ENCODE data around the gene PBX3. TPM values are rescaled to one million over a fixed set of nuclear protein-coding genes. Genes with fewer than 3 reads are reported as not detected.

Gene PBX3
- total RNA-seq, 1 donor from 2014 or later, result 37.6 TPM

DNA sequence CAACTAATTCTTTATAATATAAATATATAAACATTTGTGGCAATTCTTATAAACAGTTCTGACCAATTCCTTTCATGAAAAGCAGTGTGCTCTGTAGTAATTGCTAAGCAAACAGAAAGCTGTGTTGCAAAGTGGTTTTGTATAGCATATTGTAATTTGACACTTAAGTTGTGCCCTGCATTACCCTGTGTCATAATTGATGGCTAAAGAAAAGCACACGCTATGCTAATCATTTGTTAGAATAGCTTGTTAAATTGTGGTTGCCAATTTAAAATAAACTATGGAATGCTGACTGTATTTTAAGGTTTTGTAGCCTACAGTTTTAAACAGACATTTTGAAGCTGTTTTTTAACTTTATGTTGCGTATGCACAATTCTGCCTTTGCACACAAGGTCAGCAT lies 140.0 kb downstream of the PBX3 start:
- no peak overlapping the region for H3K27ac Mint-ChIP-seq (ENCODE audit: unreplicated experiment)
- no peaks in the 10 kb centered on the region for H3K36me3 Mint-ChIP-seq (ENCODE audit: low read depth, unreplicated experiment)
- peaks cover 2% of the 10 kb centered on the region for H3K27me3 Mint-ChIP-seq (ENCODE audit: unreplicated experiment)
- peaks cover 7% of the 10 kb centered on the region for H3K4me1 Mint-ChIP-seq (ENCODE audit: unreplicated experiment)
- TF ChIP-seq, protein P1, sequence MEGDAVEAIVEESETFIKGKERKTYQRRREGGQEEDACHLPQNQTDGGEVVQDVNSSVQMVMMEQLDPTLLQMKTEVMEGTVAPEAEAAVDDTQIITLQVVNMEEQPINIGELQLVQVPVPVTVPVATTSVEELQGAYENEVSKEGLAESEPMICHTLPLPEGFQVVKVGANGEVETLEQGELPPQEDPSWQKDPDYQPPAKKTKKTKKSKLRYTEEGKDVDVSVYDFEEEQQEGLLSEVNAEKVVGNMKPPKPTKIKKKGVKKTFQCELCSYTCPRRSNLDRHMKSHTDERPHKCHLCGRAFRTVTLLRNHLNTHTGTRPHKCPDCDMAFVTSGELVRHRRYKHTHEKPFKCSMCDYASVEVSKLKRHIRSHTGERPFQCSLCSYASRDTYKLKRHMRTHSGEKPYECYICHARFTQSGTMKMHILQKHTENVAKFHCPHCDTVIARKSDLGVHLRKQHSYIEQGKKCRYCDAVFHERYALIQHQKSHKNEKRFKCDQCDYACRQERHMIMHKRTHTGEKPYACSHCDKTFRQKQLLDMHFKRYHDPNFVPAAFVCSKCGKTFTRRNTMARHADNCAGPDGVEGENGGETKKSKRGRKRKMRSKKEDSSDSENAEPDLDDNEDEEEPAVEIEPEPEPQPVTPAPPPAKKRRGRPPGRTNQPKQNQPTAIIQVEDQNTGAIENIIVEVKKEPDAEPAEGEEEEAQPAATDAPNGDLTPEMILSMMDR (IDR thresholded peaks at IDR 0.05; ENCODE audit: unreplicated experiment), result no peak
- H3K4me3 Mint-ChIP-seq (ENCODE audit: unreplicated experiment), result no peak overlapping the region
- no peak for DNase-seq (ENCODE audit: low spot score)
- H3K9me3 Mint-ChIP-seq (ENCODE audit: unreplicated experiment), result no peaks in the 10 kb centered on the region

DNA sequence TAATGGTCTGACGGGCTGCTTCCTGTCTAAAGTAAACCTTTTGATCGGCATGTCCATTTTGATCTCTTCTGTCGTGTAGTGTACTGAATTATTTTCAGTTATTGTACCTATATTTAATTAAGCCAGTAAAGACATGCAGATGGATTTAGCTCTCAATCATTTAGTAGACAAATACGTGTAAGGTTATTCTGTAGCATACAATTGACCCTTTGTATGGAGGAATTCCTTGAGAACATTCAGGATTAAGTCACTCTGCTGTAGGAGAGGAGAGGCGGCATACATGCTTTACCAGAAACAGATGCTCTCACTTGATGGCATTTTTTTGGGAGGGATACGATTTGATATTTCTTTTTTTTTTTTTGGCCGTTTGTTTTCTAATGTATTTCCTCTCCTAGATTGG lies 141.0 kb downstream of the PBX3 start:
- H3K4me1 Mint-ChIP-seq (ENCODE audit: unreplicated experiment), result peaks cover 7% of the 10 kb centered on the region
- no peak overlapping the region for H3K4me3 Mint-ChIP-seq (ENCODE audit: unreplicated experiment)
- TF ChIP-seq, protein P1 (IDR thresholded peaks at IDR 0.05; ENCODE audit: unreplicated experiment), result no peak
- H3K27ac Mint-ChIP-seq (ENCODE audit: unreplicated experiment), result no peak overlapping the region
- H3K27me3 Mint-ChIP-seq (ENCODE audit: unreplicated experiment), result peaks cover 2% of the 10 kb centered on the region
- H3K9me3 Mint-ChIP-seq (ENCODE audit: unreplicated experiment), result no peaks in the 10 kb centered on the region
- H3K36me3 Mint-ChIP-seq (ENCODE audit: low read depth, unreplicated experiment), result no peaks in the 10 kb centered on the region
- no peak for DNase-seq (ENCODE audit: low spot score)

DNA sequence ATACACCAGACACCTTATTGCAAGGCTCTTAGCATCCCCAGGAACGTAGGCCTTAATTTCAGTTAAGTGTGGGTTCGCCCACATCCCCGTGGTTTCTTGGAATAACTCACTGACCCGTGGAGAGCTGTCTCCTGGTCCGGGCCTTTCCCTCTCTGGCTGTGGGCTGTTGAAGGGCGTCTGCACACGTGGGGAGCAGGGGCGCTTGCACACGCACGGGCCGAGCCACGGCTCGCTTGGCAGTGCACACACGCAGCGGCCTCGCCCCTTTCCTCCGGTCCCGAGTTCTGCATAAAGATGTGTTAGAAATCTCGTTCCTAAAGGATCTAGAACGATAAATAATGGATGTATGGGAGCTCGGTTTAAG lies 141.9 kb downstream of the PBX3 start:
- peaks cover 7% of the 10 kb centered on the region for H3K4me1 Mint-ChIP-seq (ENCODE audit: unreplicated experiment)
- H3K27ac Mint-ChIP-seq (ENCODE audit: unreplicated experiment), result no peak overlapping the region
- no peaks in the 10 kb centered on the region for H3K9me3 Mint-ChIP-seq (ENCODE audit: unreplicated experiment)
- peak; percentile 11 for DNase-seq (ENCODE audit: low spot score)
- H3K4me3 Mint-ChIP-seq (ENCODE audit: unreplicated experiment), result peak overlapping the region; percentile 90
- TF ChIP-seq, protein P1 (IDR thresholded peaks at IDR 0.05; ENCODE audit: unreplicated experiment), result no peak
- no peaks in the 10 kb centered on the region for H3K36me3 Mint-ChIP-seq (ENCODE audit: low read depth, unreplicated experiment)
- peaks cover 2% of the 10 kb centered on the region for H3K27me3 Mint-ChIP-seq (ENCODE audit: unreplicated experiment)

DNA sequence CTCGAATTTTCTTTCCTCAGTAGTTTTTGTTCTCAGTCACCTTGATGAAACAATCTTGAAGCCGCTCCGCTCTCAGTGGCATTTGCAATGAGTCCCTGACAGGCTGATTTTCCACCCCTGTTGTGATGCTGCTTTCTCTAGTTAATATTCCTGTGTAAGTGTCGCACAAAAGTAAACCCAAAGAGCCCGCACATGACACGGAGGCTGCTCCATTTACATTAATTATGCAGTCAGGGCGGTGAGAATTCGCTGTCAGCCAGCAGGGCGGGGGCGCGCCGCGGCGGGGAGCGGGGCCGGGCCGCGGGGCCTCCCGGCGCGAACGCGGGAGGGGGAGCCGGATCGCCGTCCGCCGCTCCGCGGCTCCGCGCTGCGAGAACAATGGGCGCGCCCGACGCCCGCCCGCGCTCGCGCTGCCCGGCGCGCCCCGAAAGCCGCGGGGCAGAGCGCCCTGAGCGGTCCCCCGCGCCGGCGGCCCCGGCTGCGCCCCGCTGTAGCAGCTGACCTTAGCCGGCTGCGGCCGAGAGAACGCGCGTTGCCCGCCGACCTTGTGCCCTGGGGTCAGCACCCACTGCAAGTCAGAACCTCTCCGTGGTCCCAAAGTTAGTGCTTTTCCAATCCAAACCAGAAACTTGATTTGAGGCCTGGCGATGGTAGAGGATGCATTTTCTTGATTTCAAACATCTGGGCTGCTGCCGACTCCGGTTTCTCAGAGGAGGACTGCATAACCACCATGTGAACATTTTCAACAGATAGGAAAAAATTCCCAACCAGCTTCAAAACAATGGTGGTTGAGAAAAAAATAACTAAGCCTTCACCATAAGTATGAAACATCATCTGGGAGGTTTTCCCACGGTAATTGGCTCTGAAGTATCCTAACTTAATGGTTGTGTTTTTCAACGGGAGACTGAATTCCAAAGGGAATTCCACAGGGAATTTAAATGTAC lies 142.6 kb downstream of the PBX3 start:
- TF ChIP-seq, protein P1 (IDR thresholded peaks at IDR 0.05; ENCODE audit: unreplicated experiment), result no peak
- Mint-ChIP-seq H3K9me3 (ENCODE audit: unreplicated experiment) (no peaks in the 10 kb centered on the region), H3K4me1 (ENCODE audit: unreplicated experiment) (peaks cover 7% of the 10 kb centered on the region), H3K36me3 (ENCODE audit: low read depth, unreplicated experiment) (no peaks in the 10 kb centered on the region), H3K27me3 (ENCODE audit: unreplicated experiment) (peaks cover 2% of the 10 kb centered on the region), H3K27ac (ENCODE audit: unreplicated experiment) (peak overlapping the region; percentile 88), H3K4me3 (ENCODE audit: unreplicated experiment) (peak overlapping the region; percentile 95)
- peak; percentile 39 for DNase-seq (ENCODE audit: low spot score)

DNA sequence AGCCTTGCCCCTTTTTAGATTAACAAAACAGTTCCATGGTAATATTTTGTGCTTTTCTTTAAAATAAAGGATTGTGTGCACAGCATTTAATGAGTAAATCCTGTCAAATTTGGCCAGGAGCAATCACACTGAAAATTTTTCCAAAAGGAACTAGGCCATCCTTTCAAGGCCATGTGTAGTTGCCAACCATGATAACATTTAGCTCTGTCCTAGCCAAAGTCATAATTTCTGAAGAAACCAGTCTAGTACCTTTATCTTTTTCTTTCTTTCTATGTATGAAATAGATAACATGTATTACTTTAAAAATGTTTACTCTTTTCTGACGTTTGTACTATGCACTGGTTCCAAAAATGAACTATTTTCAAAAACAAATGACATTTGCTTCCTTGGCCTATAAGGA lies 143.7 kb downstream of the PBX3 start:
- no peak for DNase-seq (ENCODE audit: low spot score)
- Mint-ChIP-seq H3K36me3 (ENCODE audit: low read depth, unreplicated experiment) (no peaks in the 10 kb centered on the region), H3K4me3 (ENCODE audit: unreplicated experiment) (no peak overlapping the region), H3K9me3 (ENCODE audit: unreplicated experiment) (no peaks in the 10 kb centered on the region), H3K4me1 (ENCODE audit: unreplicated experiment) (peaks cover 7% of the 10 kb centered on the region), H3K27ac (ENCODE audit: unreplicated experiment) (no peak overlapping the region), H3K27me3 (ENCODE audit: unreplicated experiment) (peaks cover 2% of the 10 kb centered on the region)
- TF ChIP-seq, protein P1 (IDR thresholded peaks at IDR 0.05; ENCODE audit: unreplicated experiment), result no peak

All from endothelial cell (in vitro differentiated cells).